Spleen (tissue), 11 donors: Measurements from ENCODE around the gene CRP. TPM values are rescaled to one million over a fixed set of nuclear protein-coding genes. Genes with fewer than 3 reads are reported as not detected.

Source experiments
- DNase-seq: peaks from one replicate; pipeline ENCODE4 v3.0.0-alpha.2; 2020
- H3K27ac ChIP-seq, 8 donors: fragments of 200-600 bp; sonication (generic) in 7 of 8; 1 replicate in 4 of 8; 2 replicates in 4 of 8; pipeline versions ENCODE4 v1.5.0 to v1.8.0; 2016 to 2021; ENCODE audit warnings: inconsistent platforms in 4 of 8, mild to moderate bottlenecking in 4 of 8, moderate library complexity in 1 of 8
- H3K27me3 ChIP-seq, 7 donors: fragments of 200-600 bp; sonication (generic) in 6 of 7; replicated peaks in 1 of 7; 1 replicate in 4 of 7; 2 replicates in 3 of 7; pipeline versions ENCODE4 v1.5.0 to v1.8.0; 2016 to 2021; ENCODE audit warnings: inconsistent platforms in 3 of 7, mild to moderate bottlenecking in 1 of 7
- H3K36me3 ChIP-seq, 6 donors: fragments of 200-600 bp; sonication (generic) in 5 of 6; 1 replicate in 4 of 6; 2 replicates in 2 of 6; pipeline versions ENCODE4 v1.5.0 to v1.8.0; 2016 to 2021; ENCODE audit warnings: inconsistent platforms in 2 of 6
- H3K4me1 ChIP-seq, 6 donors: fragments of 200-600 bp; sonication (generic) in 5 of 6; 1 replicate in 3 of 6; 2 replicates in 3 of 6; pipeline versions ENCODE4 v1.5.0 to v1.8.0; 2016 to 2021; ENCODE audit warnings: inconsistent platforms in 3 of 6
- H3K4me3 ChIP-seq, 8 donors: fragments of 200-600 bp; sonication (generic) in 7 of 8; 1 replicate in 4 of 8; 2 replicates in 4 of 8; pipeline versions ENCODE4 v1.5.0 to v1.8.0; 2016 to 2021; ENCODE audit warnings: inconsistent platforms in 4 of 8, mild to moderate bottlenecking in 4 of 8, moderate library complexity in 2 of 8
- H3K9me3 ChIP-seq, 8 donors: fragments of 200-600 bp; sonication (generic) in 7 of 8; 1 replicate in 4 of 8; 2 replicates in 4 of 8; pipeline versions ENCODE4 v1.5.0 to v1.8.0; 2016 to 2021; ENCODE audit warnings: inconsistent platforms in 4 of 8
- CTCF ChIP-seq, 11 experiments: fragments of 200-600 bp in 7 of 11; fragments of 450-650 bp in 4 of 11; sonication (generic) in 4 of 11; IDR thresholded peaks in 8 of 11; conservative IDR thresholded peaks in 3 of 11; 1 replicate in 7 of 11; 2 replicates in 4 of 11; pipeline versions ENCODE4 v1.4.0 to v1.8.0; 2016 to 2021; ENCODE audit warnings: antibody characterized with exemption in 11 of 11, inconsistent platforms in 4 of 11, mild to moderate bottlenecking in 1 of 11
- POLR2A ChIP-seq, 3 donors: fragments of 450-650 bp; IDR thresholded peaks; one replicate each; pipeline ENCODE4 v1.5.1; 2017; ENCODE audit warnings: antibody characterized with exemption in 3 of 3, mild to moderate bottlenecking in 1 of 3
- POLR2AphosphoS5 ChIP-seq, 3 donors: sonication (generic); formaldehyde crosslinking; IDR thresholded peaks; one replicate each; pipeline ENCODE4 v1.5.1; 2017; ENCODE audit warnings: antibody characterized with exemption in 3 of 3
- WGBS, 5 donors: extraction: QIAGEN DNeasy Blood & Tissue Kit in 3 of 5; methylation state at CpG; one replicate each; pipeline versions ENCODE4 v1.1.5 to v1.1.7; 2013 to 2018; 5-methylcytosine and 5-hydroxymethylcytosine counted together
- intact Hi-C: fragments of 100-400 bp; cut with DNase I; formaldehyde crosslinking; loops from one replicate; pipeline ENCODE4 v1.15.0; 2023; ENCODE audit warnings: low total_unique reads
- polyA plus RNA-seq, 3 donors: library from polyadenylated mRNA; stranded (reverse); fragments of 200-250 nt; gene quantifications; one replicate each; pipeline ENCODE4 v1.2.1, GENCODE V29; 2013
- total RNA-seq, 7 donors: library from RNA; depleted of rRNA in 3 of 7; stranded (reverse); fragments of >200 nt in 3 of 7; fragmentation: NEBNext Ultra II Directional in 4 of 7; extraction: Animal tissue kit (Norgen Biotek cat#: 25700) in 4 of 7; gene quantifications; one replicate each; pipeline versions ENCODE4 v1.1.0 to v1.2.1, GENCODE V29; 2016 to 2021
- donor health status: healthy with polysubstance abuse.
- donor health status: DM: no; HTN: no; CAD: no; lungs with moderate emphysema.
- donor health status: DM: no; HTN: no; CAD: no.
- donor health status: Bipolar disorder and iron deficiency.
- donor health status: healthy.
- donor health status: DM: no; HTN: no; CAD: no.
- donor health status: DM: yes; HTN: yes; CAD: no.

The CRP gene
- total and polyA plus RNA-seq, 10 donors: 0.06 to 0.73 (median 0.46) TPM; not detected in 7

GRCh38 chr1:159712080-159712479 is 2.3 kb downstream of the CRP start:
- H3K9me3 ChIP-seq: no peaks in the 10 kb centered on the region
- intact Hi-C loops: no loop called here
- TF ChIP-seq POLR2A (IDR thresholded peaks at IDR 0.05) (no peak), POLR2AphosphoS5 (IDR thresholded peaks at IDR 0.05) (no peak), CTCF (IDR thresholded peaks at IDR 0.05 in 8 of 11, conservative IDR thresholded peaks at IDR 0.05 in 3 of 11) (no peak)
- WGBS, 5 donors: 45 to 86% (median 57%) methylated on average over 1 of the region's 1 CpG
- H3K27ac ChIP-seq: no peak overlapping the region
- peaks cover 0 to 6% (median 0%) of the 10 kb centered on the region in 7 donors for H3K27me3 ChIP-seq
- no peaks in the 10 kb centered on the region for H3K36me3 ChIP-seq
- no peak overlapping the region for H3K4me3 ChIP-seq
- H3K4me1 ChIP-seq: no peaks in the 10 kb centered on the region
- no peak for DNase-seq

DNA sequence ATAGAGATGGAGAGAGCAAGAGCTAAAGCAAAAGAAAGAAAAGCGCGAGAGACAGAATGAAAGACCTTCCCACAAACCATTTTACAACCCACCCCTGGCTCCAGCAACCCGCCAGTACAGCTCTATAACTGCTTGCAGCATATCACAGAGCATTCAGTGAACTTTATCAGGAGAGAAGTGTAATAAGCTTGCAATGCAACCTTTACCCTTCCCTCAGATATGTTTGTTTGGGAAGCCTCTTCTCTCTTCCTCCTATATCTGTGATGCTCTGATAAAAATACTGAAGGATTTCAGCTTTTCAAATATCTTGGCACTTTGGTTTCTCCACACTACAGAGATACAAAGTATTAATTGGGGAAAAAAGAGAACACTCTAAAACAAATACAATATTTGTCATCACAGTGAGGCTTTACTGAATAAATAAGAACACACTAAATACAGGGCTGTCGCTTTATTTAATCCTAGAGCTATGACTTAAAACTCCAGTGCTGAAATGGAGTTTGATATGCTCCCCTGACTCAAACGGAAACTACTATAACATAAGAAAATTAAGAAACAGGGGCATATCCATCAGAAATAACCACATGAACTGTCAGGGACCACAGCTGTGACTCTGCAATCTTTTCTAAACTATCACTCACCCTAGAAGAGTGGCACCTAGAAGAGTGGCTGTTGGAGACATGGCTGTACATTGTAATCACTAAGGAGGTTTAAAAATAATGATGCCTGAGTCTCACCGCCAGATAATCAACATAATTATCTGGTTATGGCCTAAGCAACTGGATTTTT is 6.7 kb downstream of the CRP start:
- Histone ChIP-seq H3K4me1 (no peaks in the 10 kb centered on the region), H3K4me3 (no peak overlapping the region), H3K9me3 (no peaks in the 10 kb centered on the region), H3K36me3 (no peaks in the 10 kb centered on the region), H3K27me3 (no peaks in the 10 kb centered on the region), H3K27ac (no peak overlapping the region)
- intact Hi-C loops: no loop called here
- DNase-seq: no peak
- 82 to 88% (median 82%) methylated on average over 6 of the region's 6 CpGs for WGBS, 5 donors
- no peak for TF ChIP-seq POLR2A (IDR thresholded peaks at IDR 0.05)
- TF ChIP-seq POLR2AphosphoS5 (IDR thresholded peaks at IDR 0.05): no peak

GRCh38 chr1:159705904-159706256 is 8.5 kb downstream of the CRP start:
- H3K9me3 ChIP-seq: no peaks in the 10 kb centered on the region
- H3K36me3 ChIP-seq: no peaks in the 10 kb centered on the region
- TF ChIP-seq CTCF (IDR thresholded peaks at IDR 0.05 in 8 of 11, conservative IDR thresholded peaks at IDR 0.05 in 3 of 11) (no peak), POLR2A (IDR thresholded peaks at IDR 0.05) (no peak), POLR2AphosphoS5 (IDR thresholded peaks at IDR 0.05) (no peak)
- DNase-seq: no peak
- no peaks in the 10 kb centered on the region for H3K4me1 ChIP-seq
- H3K27ac ChIP-seq: no peak overlapping the region
- WGBS, 5 donors: 55 to 86% (median 66%) methylated on average over 3 of the region's 3 CpGs
- H3K27me3 ChIP-seq: no peaks in the 10 kb centered on the region
- intact Hi-C loops: no loop called here
- no peak overlapping the region for H3K4me3 ChIP-seq

DNA sequence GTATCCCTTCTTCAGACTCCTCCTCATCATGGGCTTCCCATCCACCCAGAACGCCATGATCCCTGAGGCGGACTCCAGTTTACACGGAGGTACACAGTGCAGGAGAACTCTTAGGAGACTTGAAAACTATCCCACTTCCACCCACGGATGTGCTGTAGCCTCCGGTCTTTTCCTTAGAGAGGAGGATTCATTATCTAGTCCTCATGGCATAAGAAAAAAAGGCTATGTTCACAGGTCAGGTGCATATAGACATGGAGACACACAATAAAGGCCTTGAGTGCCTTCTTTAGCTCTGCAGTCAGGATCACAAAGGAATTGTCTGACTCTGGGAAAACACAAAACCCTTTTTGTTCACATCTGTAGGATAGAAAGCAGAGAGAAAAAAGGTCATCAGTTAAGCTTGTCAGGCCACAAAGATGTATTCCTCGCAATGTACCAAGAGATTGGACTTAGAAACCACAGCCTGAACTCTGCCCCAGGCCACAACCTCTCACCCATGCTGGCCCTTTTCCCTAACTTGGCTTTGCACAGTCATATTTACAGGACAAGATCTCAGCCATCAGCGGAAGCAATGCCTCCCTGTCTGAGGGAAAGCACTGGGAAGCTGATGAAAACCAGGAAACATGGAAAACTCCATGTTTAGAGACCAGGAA is 9.0 kb downstream of the CRP start:
- no peaks in the 10 kb centered on the region for H3K4me1 ChIP-seq
- H3K27ac ChIP-seq: no peak overlapping the region
- no peak for DNase-seq
- H3K36me3 ChIP-seq: no peaks in the 10 kb centered on the region
- H3K9me3 ChIP-seq: no peaks in the 10 kb centered on the region
- WGBS, 5 donors: 88 to 96% (median 90%) methylated on average over 7 of the region's 7 CpGs
- TF ChIP-seq POLR2A (IDR thresholded peaks at IDR 0.05) (no peak), CTCF (IDR thresholded peaks at IDR 0.05 in 8 of 11, conservative IDR thresholded peaks at IDR 0.05 in 3 of 11) (no peak), POLR2AphosphoS5 (IDR thresholded peaks at IDR 0.05) (no peak)
- intact Hi-C loops: no loop called here
- no peak overlapping the region for H3K4me3 ChIP-seq
- H3K27me3 ChIP-seq: no peaks in the 10 kb centered on the region
